HEK293T (cell line): Measurements from ENCODE around the gene SEC61A1.

Experiments used
- BHLHE40 ChIP-seq: fragments of 450-650 bp; IDR thresholded peaks from 2 replicates; pipeline ENCODE4 v1.6.1; 2016; ENCODE audit warnings: mild to moderate bottlenecking, moderate library complexity, borderline replicate concordance
- NFRKB ChIP-seq: fragments of 450-650 bp; IDR thresholded peaks from 2 replicates; pipeline ENCODE4 v1.6.1; 2016; ENCODE audit warnings: mild to moderate bottlenecking, moderate library complexity
- SP1 ChIP-seq: fragments of 450-650 bp; IDR thresholded peaks from 2 replicates; pipeline ENCODE4 v1.6.1; 2017
- SUZ12 ChIP-seq: fragments of 450-650 bp; IDR thresholded peaks from 2 replicates; pipeline ENCODE4 v1.6.1; 2016; ENCODE audit warnings: mild to moderate bottlenecking
- TARDBP ChIP-seq: fragments of 450-650 bp; IDR thresholded peaks from 2 replicates; pipeline ENCODE4 v1.6.1; 2016

DNA sequence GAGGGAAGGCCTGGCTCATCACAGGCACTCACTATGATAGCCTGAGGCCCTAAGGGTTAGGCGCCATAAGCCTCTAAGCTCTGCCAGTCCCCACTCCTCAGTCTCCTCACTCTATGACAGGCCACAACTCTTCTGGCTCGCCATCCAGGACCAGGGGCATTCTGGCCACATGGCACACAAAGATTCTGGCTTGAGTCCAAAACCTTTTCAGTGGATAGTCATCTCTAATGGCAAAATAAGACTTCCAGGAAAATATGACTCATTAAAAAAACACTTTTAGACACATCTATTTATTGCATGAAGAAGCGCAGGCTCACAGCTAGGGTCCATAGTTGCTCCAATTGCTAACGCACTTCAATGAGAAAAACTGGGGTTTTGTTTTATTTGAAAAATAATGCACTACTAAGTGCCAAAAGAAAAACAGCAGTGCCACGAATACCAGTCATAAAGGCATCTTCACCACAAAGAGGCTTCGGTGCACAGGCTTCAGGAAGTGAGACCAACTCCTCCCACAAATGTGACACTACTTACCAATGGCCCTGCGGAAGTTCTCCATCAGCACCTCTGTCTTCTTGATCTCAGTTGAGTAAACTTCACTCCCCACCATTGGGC lies 60.2 kb downstream of the SEC61A1 start:
- TF ChIP-seq BHLHE40 (no peak), SUZ12 (no peak), SP1 (no peak), TARDBP (no peak), NFRKB (no peak)
